H1 (cell line): ENCODE results near the gene TBC1D23. TPM values are rescaled to one million over a fixed set of nuclear protein-coding genes. Genes with fewer than 3 reads are reported as not detected.

ENCODE experiments used
- ATF2 ChIP-seq: IDR thresholded peaks from 2 replicates; pipeline ENCODE4 v1.6.1; 2012; ENCODE audit warnings: low read length, inconsistent platforms
- CBX8 ChIP-seq: fragments of 300-800, 300-1000 bp; sonication (generic); IDR thresholded peaks from 2 replicates; pipeline ENCODE4 v1.7.1; 2016; ENCODE audit warnings: low read depth, low read length, borderline replicate concordance
- KDM4A ChIP-seq: IDR thresholded peaks from one replicate; pipeline ENCODE4 v1.7.1; 2012; ENCODE audit warnings: low read depth, mild to moderate bottlenecking, moderate library complexity, low read length, inconsistent platforms; ENCODE audit not compliant: severe bottlenecking
- SP1 ChIP-seq: IDR thresholded peaks from 2 replicates; pipeline ENCODE4 v1.6.1; 2011; ENCODE audit warnings: low read depth, low read length
- polyA plus RNA-seq, 7 experiments: library from polyadenylated mRNA; depleted of rRNA in 3 of 7; stranded (reverse) in 5 of 7; unstranded in 2 of 7; fragments of >200 nt in 5 of 7; fragments of 200-250 nt in 2 of 7; gene quantifications; 1 replicate in 5 of 7; 2 replicates in 1 of 7; 4 replicates in 1 of 7; pipeline versions ENCODE4 v1.2.1 to v1.2.3, GENCODE V29; 2011 to 2013; ENCODE audit warnings: missing spikeins in 2 of 7, mixed read lengths in 2 of 7
- total RNA-seq: library from RNA; stranded (reverse); fragmentation: NEBNext Ultra II Directional; extraction: Animal tissue kit (Norgen Biotek cat#: 25700); gene quantifications from 2 replicates; pipeline ENCODE4 v1.2.1, GENCODE V29; 2021

Gene TBC1D23
- total and polyA plus RNA-seq, 2 of the 8 experiments (the other 6 are each of a cell fraction or from before 2014, with no cell fraction given) = 6.4 to 29.3 TPM

- TF ChIP-seq ATF2 (no peak), KDM4A (no peak), CBX8 (no peak), SP1 (no peak)
Observed at GRCh38 chr3:100316641-100317069, 55.9 kb downstream of the TBC1D23 start (continued).
